ENCODE data around the gene IFNLR1.

IFNLR1 gene

DNA sequence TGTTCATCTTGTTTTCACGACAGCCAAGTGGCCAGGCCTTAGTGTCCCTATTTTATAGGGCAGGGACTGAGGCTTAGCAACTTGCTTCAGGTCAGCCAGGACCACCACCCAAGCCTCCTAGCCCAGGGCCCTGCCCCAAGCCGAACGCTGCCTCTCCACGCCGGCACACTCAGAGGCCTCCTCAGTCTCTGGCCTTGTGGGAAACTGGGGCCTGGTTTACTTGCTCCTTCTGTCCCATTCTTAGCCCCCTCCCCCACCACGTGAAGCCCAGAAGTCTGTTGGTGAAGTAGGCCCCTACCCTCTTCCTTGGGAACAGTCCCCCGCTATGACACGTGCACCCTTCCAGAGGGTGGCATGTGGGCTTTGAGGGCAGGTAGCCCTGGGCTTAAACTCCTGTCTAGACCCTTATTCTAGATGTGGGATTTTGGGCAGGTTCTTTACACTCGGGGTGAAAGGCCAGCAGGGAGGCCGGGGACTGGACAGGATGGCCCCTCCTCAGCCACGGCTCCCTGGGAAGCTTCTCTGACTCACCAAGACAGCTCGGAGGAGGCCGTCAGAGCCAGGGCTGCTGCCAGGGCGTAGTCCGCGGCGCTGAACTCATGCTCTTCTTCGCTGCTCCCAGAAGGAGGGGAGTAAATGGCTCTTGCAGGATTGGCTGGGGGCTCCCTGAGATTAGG is 79.5 kb downstream of the IFNLR1 start:
- no peak for DNase-seq (ENCODE audit: low read depth)
- TF ChIP-seq, protein P1, sequence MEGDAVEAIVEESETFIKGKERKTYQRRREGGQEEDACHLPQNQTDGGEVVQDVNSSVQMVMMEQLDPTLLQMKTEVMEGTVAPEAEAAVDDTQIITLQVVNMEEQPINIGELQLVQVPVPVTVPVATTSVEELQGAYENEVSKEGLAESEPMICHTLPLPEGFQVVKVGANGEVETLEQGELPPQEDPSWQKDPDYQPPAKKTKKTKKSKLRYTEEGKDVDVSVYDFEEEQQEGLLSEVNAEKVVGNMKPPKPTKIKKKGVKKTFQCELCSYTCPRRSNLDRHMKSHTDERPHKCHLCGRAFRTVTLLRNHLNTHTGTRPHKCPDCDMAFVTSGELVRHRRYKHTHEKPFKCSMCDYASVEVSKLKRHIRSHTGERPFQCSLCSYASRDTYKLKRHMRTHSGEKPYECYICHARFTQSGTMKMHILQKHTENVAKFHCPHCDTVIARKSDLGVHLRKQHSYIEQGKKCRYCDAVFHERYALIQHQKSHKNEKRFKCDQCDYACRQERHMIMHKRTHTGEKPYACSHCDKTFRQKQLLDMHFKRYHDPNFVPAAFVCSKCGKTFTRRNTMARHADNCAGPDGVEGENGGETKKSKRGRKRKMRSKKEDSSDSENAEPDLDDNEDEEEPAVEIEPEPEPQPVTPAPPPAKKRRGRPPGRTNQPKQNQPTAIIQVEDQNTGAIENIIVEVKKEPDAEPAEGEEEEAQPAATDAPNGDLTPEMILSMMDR (conservative IDR thresholded peaks at IDR 0.05; ENCODE audit: low read depth, low read length): no peak
- no peak overlapping the region for H3K4me3 ChIP-seq (ENCODE audit: low read length)

DNA sequence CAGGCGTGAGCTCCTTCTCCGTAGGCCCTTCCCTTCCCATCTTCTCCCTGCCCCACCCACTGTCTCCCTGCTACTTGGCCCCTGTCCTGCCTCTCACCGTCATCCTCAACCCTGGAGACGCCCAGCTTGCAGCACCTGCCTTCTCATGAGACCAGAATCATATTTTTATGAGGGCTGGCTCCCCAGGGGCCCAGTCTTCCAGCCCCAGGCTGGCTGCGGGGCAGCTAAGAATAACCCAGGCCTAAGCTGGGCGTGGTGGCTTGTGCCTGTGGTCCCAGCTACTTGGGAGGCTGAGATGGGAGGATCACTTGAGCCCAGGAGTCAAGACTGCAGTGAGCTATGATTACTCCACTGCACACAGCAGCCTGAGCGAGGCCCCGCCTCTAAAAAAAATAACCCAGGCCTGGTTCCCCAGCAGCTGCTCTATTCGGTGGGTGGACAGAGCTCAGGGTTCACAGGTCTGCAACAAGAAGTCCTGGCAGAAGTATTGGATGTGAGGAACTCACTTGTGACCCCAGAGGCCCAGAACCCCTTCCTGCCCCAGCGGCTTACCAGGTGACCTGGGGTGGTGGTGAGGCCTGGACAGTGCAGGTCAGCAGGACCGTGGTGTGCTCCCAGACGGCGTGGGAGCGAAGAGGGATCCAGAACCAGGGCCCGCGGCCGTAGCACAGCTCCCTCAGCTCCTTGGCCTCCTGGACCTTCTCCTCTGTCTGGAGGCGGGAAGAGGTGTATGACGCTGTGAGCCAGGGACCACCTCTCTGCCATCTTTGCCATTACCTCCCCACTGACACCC is 81.5 kb downstream of the IFNLR1 start:
- TF ChIP-seq, protein P1 (conservative IDR thresholded peaks at IDR 0.05; ENCODE audit: low read depth, low read length): no peak
- no peak for DNase-seq (ENCODE audit: low read depth)
- H3K4me3 ChIP-seq (ENCODE audit: low read length): no peak overlapping the region

DNA sequence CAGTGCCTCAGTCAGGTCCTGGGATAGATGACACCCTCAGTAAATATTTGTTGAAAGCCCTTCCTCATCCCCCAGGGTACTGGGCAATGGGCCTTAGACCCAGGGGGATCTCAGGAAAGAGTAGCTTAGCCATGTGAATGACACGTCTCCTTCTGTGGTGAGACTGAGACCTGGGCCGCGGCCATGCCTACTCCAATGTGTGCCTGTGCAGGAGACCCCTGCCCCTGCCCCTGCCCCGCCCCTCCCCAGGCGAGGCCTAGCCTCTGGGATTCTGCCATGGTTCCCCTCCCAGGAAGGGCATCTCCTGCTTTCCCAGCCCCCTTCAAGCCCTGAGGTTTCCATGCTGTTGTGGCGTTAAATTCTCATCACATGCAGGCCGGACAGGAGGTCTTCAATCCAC is 82.2 kb downstream of the IFNLR1 start:
- TF ChIP-seq, protein P1 (conservative IDR thresholded peaks at IDR 0.05; ENCODE audit: low read depth, low read length): no peak
- H3K4me3 ChIP-seq (ENCODE audit: low read length): no peak overlapping the region
- no peak for DNase-seq (ENCODE audit: low read depth)

Data from retinal pigment epithelial cell (primary cell).